ENCODE results near the gene CETP.

The CETP gene

GRCh38 chr16:56918467-56919012 lies 43.2 kb upstream of the CETP start:
- H3K27me3 ChIP-seq, result no peaks in the 10 kb centered on the region
- intact Hi-C loops (cut with DNase I; ENCODE audit: low total_unique reads), result no loop called here
- no peaks in the 10 kb centered on the region for H3K9me3 ChIP-seq
- peak in 1 of 2 donors; percentile 25 for DNase-seq
- TF ChIP-seq CTCF (IDR thresholded peaks at IDR 0.05), result no peak
- H3K4me3 ChIP-seq, result no peak overlapping the region
- H3K27ac ChIP-seq, result no peak overlapping the region
- peaks cover 0 to 21% (median 15%) of the 10 kb centered on the region in 4 donors for H3K4me1 ChIP-seq
- H3K36me3 ChIP-seq, result no peaks in the 10 kb centered on the region

- DNase-seq, result peak in 1 of 2 donors; percentile 49
- intact Hi-C loops (cut with DNase I; ENCODE audit: low total_unique reads), result no loop called here
- H3K27ac ChIP-seq, result no peak overlapping the region
- no peaks in the 10 kb centered on the region for H3K36me3 ChIP-seq
- no peaks in the 10 kb centered on the region for H3K9me3 ChIP-seq
- TF ChIP-seq CTCF (IDR thresholded peaks at IDR 0.05), result no peak
- H3K4me1 ChIP-seq, result peaks cover 0 to 21% (median 15%) of the 10 kb centered on the region in 4 donors
- no peaks in the 10 kb centered on the region for H3K27me3 ChIP-seq
- H3K4me3 ChIP-seq, result no peak overlapping the region
Measured at GRCh38 chr16:56919099-56919800, 42.5 kb upstream of the CETP start.

- TF ChIP-seq CTCF (IDR thresholded peaks at IDR 0.05), result no peak
- H3K9me3 ChIP-seq, result no peaks in the 10 kb centered on the region
- H3K4me3 ChIP-seq, result no peak overlapping the region
- peak in 1 of 2 donors; percentile 11 for DNase-seq
- H3K27me3 ChIP-seq, result no peaks in the 10 kb centered on the region
- H3K36me3 ChIP-seq, result no peaks in the 10 kb centered on the region
- no peak overlapping the region for H3K27ac ChIP-seq
- intact Hi-C loops (cut with DNase I; ENCODE audit: low total_unique reads), result no loop called here
- peaks cover 0 to 3% (median under 1%) of the 10 kb centered on the region in 4 donors for H3K4me1 ChIP-seq
Measured at GRCh38 chr16:56921571-56921970, 40.2 kb upstream of the CETP start.

GRCh38 chr16:56923481-56924091 lies 38.2 kb upstream of the CETP start:
- H3K27me3 ChIP-seq, result no peaks in the 10 kb centered on the region
- H3K4me3 ChIP-seq, result no peak overlapping the region
- peak in 1 of 2 donors; percentile 17 for DNase-seq
- H3K9me3 ChIP-seq, result no peaks in the 10 kb centered on the region
- no peaks in the 10 kb centered on the region for H3K36me3 ChIP-seq
- no peak overlapping the region for H3K27ac ChIP-seq
- no peaks in the 10 kb centered on the region for H3K4me1 ChIP-seq
- intact Hi-C loops (cut with DNase I; ENCODE audit: low total_unique reads), result no loop called here
- TF ChIP-seq CTCF (IDR thresholded peaks at IDR 0.05), result no peak

GRCh38 chr16:56927471-56927870 lies 34.3 kb upstream of the CETP start:
- peaks cover 0 to 10% (median 5%) of the 10 kb centered on the region in 4 donors for H3K4me1 ChIP-seq
- H3K27ac ChIP-seq, result no peak overlapping the region
- no peak for DNase-seq
- no peak overlapping the region for H3K4me3 ChIP-seq
- no peaks in the 10 kb centered on the region for H3K36me3 ChIP-seq
- TF ChIP-seq CTCF (IDR thresholded peaks at IDR 0.05), result no peak
- intact Hi-C loops (cut with DNase I; ENCODE audit: low total_unique reads), result no loop called here
- no peaks in the 10 kb centered on the region for H3K27me3 ChIP-seq
- H3K9me3 ChIP-seq, result no peaks in the 10 kb centered on the region
